Measurements from ENCODE around the gene PBX1.

The PBX1 gene

GRCh38 chr1:164562061-164562460 lies 3.1 kb downstream of the PBX1 start:
- DNase-seq: no peak
- in situ Hi-C loops (cut with HindIII; ENCODE audit: low pct_ligation_motif_present, low pct_unique_long_range_greater_than_20kb, low sequenced_read_pairs): no loop called here

- no peak for DNase-seq
- in situ Hi-C loops (cut with HindIII; ENCODE audit: low pct_ligation_motif_present, low pct_unique_long_range_greater_than_20kb, low sequenced_read_pairs): no loop called here
These were observed 3.5 kb downstream of the PBX1 start for GRCh38 chr1:164562511-164562910.

GRCh38 chr1:164562947-164563520 lies 4.0 kb downstream of the PBX1 start:
- in situ Hi-C loops (cut with HindIII; ENCODE audit: low pct_ligation_motif_present, low pct_unique_long_range_greater_than_20kb, low sequenced_read_pairs): no loop called here
- DNase-seq: peak; percentile 12

GRCh38 chr1:164563721-164564360 lies 4.9 kb downstream of the PBX1 start:
- DNase-seq: peak; percentile 10
- in situ Hi-C loops (cut with HindIII; ENCODE audit: low pct_ligation_motif_present, low pct_unique_long_range_greater_than_20kb, low sequenced_read_pairs): no loop called here

- DNase-seq: no peak
- in situ Hi-C loops (cut with HindIII; ENCODE audit: low pct_ligation_motif_present, low pct_unique_long_range_greater_than_20kb, low sequenced_read_pairs): no loop called here
These were observed 5.4 kb downstream of the PBX1 start for GRCh38 chr1:164564378-164564777.

- in situ Hi-C loops (cut with HindIII; ENCODE audit: low pct_ligation_motif_present, low pct_unique_long_range_greater_than_20kb, low sequenced_read_pairs): no loop called here
- no peak for DNase-seq
These were observed 6.4 kb downstream of the PBX1 start for GRCh38 chr1:164565357-164565756.

- no peak for DNase-seq
- in situ Hi-C loops (cut with HindIII; ENCODE audit: low pct_ligation_motif_present, low pct_unique_long_range_greater_than_20kb, low sequenced_read_pairs): no loop called here
These were observed 8.8 kb downstream of the PBX1 start for GRCh38 chr1:164567774-164568173.

GRCh38 chr1:164569241-164569640 lies 10.3 kb downstream of the PBX1 start:
- no peak for DNase-seq
- in situ Hi-C loops (cut with HindIII; ENCODE audit: low pct_ligation_motif_present, low pct_unique_long_range_greater_than_20kb, low sequenced_read_pairs): no loop called here

GRCh38 chr1:164569866-164570265 lies 10.9 kb downstream of the PBX1 start:
- in situ Hi-C loops (cut with HindIII; ENCODE audit: low pct_ligation_motif_present, low pct_unique_long_range_greater_than_20kb, low sequenced_read_pairs): no loop called here
- no peak for DNase-seq

GRCh38 chr1:164571333-164571732 lies 12.3 kb downstream of the PBX1 start:
- no peak for DNase-seq
- in situ Hi-C loops (cut with HindIII; ENCODE audit: low pct_ligation_motif_present, low pct_unique_long_range_greater_than_20kb, low sequenced_read_pairs): no loop called here

- DNase-seq: no peak
- in situ Hi-C loops (cut with HindIII; ENCODE audit: low pct_ligation_motif_present, low pct_unique_long_range_greater_than_20kb, low sequenced_read_pairs): no loop called here
These were observed 16.4 kb downstream of the PBX1 start for GRCh38 chr1:164575356-164575886.

GRCh38 chr1:164576291-164577271 lies 17.6 kb downstream of the PBX1 start:
- in situ Hi-C loops (cut with HindIII; ENCODE audit: low pct_ligation_motif_present, low pct_unique_long_range_greater_than_20kb, low sequenced_read_pairs): no loop called here
- no peak for DNase-seq

- DNase-seq: no peak
These were observed 18.3 kb downstream of the PBX1 start for GRCh38 chr1:164577291-164577690.

GRCh38 chr1:164578479-164579200 lies 19.7 kb downstream of the PBX1 start:
- DNase-seq: no peak
- in situ Hi-C loops (cut with HindIII; ENCODE audit: low pct_ligation_motif_present, low pct_unique_long_range_greater_than_20kb, low sequenced_read_pairs): no loop called here

More at GRCh38 chr1:164577291-164577690, 18.3 kb downstream of the PBX1 start:
- in situ Hi-C loops (cut with HindIII; ENCODE audit: low pct_ligation_motif_present, low pct_unique_long_range_greater_than_20kb, low sequenced_read_pairs): no loop called here

- no peak for DNase-seq
- in situ Hi-C loops (cut with HindIII; ENCODE audit: low pct_ligation_motif_present, low pct_unique_long_range_greater_than_20kb, low sequenced_read_pairs): no loop called here
These were observed 20.4 kb downstream of the PBX1 start for GRCh38 chr1:164579381-164579780.

GRCh38 chr1:164581762-164582161 lies 22.8 kb downstream of the PBX1 start:
- in situ Hi-C loops (cut with HindIII; ENCODE audit: low pct_ligation_motif_present, low pct_unique_long_range_greater_than_20kb, low sequenced_read_pairs): no loop called here
- no peak for DNase-seq

- no peak for DNase-seq
- in situ Hi-C loops (cut with HindIII; ENCODE audit: low pct_ligation_motif_present, low pct_unique_long_range_greater_than_20kb, low sequenced_read_pairs): no loop called here
These were observed 24.2 kb downstream of the PBX1 start for GRCh38 chr1:164583196-164583595.

GRCh38 chr1:164583835-164584539 lies 25.0 kb downstream of the PBX1 start:
- in situ Hi-C loops (cut with HindIII; ENCODE audit: low pct_ligation_motif_present, low pct_unique_long_range_greater_than_20kb, low sequenced_read_pairs): no loop called here
- DNase-seq: no peak

All from ACHN (cell line).